Measurements from ENCODE around the gene JUND.
A peak's percentile ranks its signal among the peaks of the same experiment; 100 is the strongest.

Gene JUND

GRCh38 chr19:18266771-18267686, 14.4 kb downstream of the JUND start:
- no peak for DNase-seq (ENCODE audit: low spot score)

GRCh38 chr19:18265582-18265981, 15.8 kb downstream of the JUND start:
- DNase-seq (ENCODE audit: low spot score) = no peak

GRCh38 chr19:18264971-18265540, 16.4 kb downstream of the JUND start:
- no peak for DNase-seq (ENCODE audit: low spot score)

- no peak for DNase-seq (ENCODE audit: low spot score)
Measured at GRCh38 chr19:18264137-18264854, 17.1 kb downstream of the JUND start.

- no peak for DNase-seq (ENCODE audit: low spot score)
Measured at GRCh38 chr19:18263324-18264136, 17.9 kb downstream of the JUND start.

GRCh38 chr19:18262917-18263316, 18.5 kb downstream of the JUND start:
- no peak for DNase-seq (ENCODE audit: low spot score)

GRCh38 chr19:18262144-18262543, 19.3 kb downstream of the JUND start:
- DNase-seq (ENCODE audit: low spot score) = no peak

GRCh38 chr19:18261474-18261873, 19.9 kb downstream of the JUND start:
- DNase-seq (ENCODE audit: low spot score) = no peak

- no peak for DNase-seq (ENCODE audit: low spot score)
Measured at GRCh38 chr19:18259893-18260292, 21.5 kb downstream of the JUND start.

GRCh38 chr19:18257503-18258470, 23.6 kb downstream of the JUND start:
- DNase-seq (ENCODE audit: low spot score) = no peak

GRCh38 chr19:18254546-18255503, 26.6 kb downstream of the JUND start:
- no peak for DNase-seq (ENCODE audit: low spot score)

- no peak for DNase-seq (ENCODE audit: low spot score)
Measured at GRCh38 chr19:18253716-18254115, 27.7 kb downstream of the JUND start.

- DNase-seq (ENCODE audit: low spot score) = no peak
Measured at GRCh38 chr19:18253130-18253529, 28.3 kb downstream of the JUND start.

GRCh38 chr19:18252370-18252717, 29.1 kb downstream of the JUND start:
- DNase-seq (ENCODE audit: low spot score) = no peak

GRCh38 chr19:18251587-18252369, 29.6 kb downstream of the JUND start:
- DNase-seq (ENCODE audit: low spot score) = peak; percentile 84

GRCh38 chr19:18249834-18250233, 31.6 kb downstream of the JUND start:
- no peak for DNase-seq (ENCODE audit: low spot score)

- DNase-seq (ENCODE audit: low spot score) = no peak
Measured at GRCh38 chr19:18245297-18245696, 36.1 kb downstream of the JUND start.

GRCh38 chr19:18239303-18239702, 42.1 kb downstream of the JUND start:
- no peak for DNase-seq (ENCODE audit: low spot score)

- no peak for DNase-seq (ENCODE audit: low spot score)
Measured at GRCh38 chr19:18234194-18234593, 47.2 kb downstream of the JUND start.
